HG02884 (cell line): ENCODE results near the gene GDF9.
"Not testable (repeated sequence)": the region's sequence is repeated elsewhere in the genome, so short reads cannot be mapped to it uniquely, and the experiment has no call there.

Experiments used
- ATAC-seq: cut with Tn5 transposase; IDR thresholded peaks from one replicate; pipeline ENCODE4 v1.9.1; 2021; ENCODE audit warnings: mild to moderate bottlenecking, moderate library complexity; ENCODE audit not compliant: unreplicated experiment

GDF9 gene

GRCh38 chr5:132873119-132873929 lies 7.1 kb upstream of the GDF9 start, which contains the start of gene LEAP2:
LEAP2 (plus strand) TSS chr5:132873668; CDS start chr5:132873695, 27 bp downstream.
- ATAC-seq: no peak

GRCh38 chr5:132872788-132873118 lies 6.5 kb upstream of the GDF9 start:
- ATAC-seq: no peak

GRCh38 chr5:132871459-132872284 lies 5.4 kb upstream of the GDF9 start:
- ATAC-seq: no peak

GRCh38 chr5:132870801-132871200 lies 4.5 kb upstream of the GDF9 start:
- ATAC-seq: no peak

GRCh38 chr5:132868754-132869153 lies 2.5 kb upstream of the GDF9 start:
- ATAC-seq: no peak

GRCh38 chr5:132867046-132867451 lies 780 bp upstream of the GDF9 start:
- ATAC-seq: no peak

GRCh38 chr5:132865668-132866341 lies 464 bp downstream of the GDF9 start:
- no peak for ATAC-seq

- ATAC-seq: no peak
Observed at GRCh38 chr5:132860742-132861141, 5.5 kb downstream of the GDF9 start.

GRCh38 chr5:132859889-132860437 lies 6.3 kb downstream of the GDF9 start:
- no peak for ATAC-seq

GRCh38 chr5:132856011-132856410 lies 10.3 kb downstream of the GDF9 start:
- no peak for ATAC-seq

GRCh38 chr5:132854992-132855391 lies 11.3 kb downstream of the GDF9 start:
- not testable (repeated sequence) for ATAC-seq

- no peak for ATAC-seq
Observed at GRCh38 chr5:132854301-132854700, 12.0 kb downstream of the GDF9 start.

GRCh38 chr5:132853790-132854189 lies 12.5 kb downstream of the GDF9 start:
- no peak for ATAC-seq

GRCh38 chr5:132853323-132853722 lies 12.9 kb downstream of the GDF9 start:
- no peak for ATAC-seq

- no peak for ATAC-seq
Observed at GRCh38 chr5:132850066-132850465, 16.2 kb downstream of the GDF9 start.

- ATAC-seq: no peak
Observed at GRCh38 chr5:132849347-132849746, 16.9 kb downstream of the GDF9 start.

GRCh38 chr5:132848270-132848669 lies 18.0 kb downstream of the GDF9 start:
- ATAC-seq: no peak

- ATAC-seq: no peak
Observed at GRCh38 chr5:132841305-132841704, 25.0 kb downstream of the GDF9 start.

GRCh38 chr5:132840896-132841295 lies 25.4 kb downstream of the GDF9 start:
- no peak for ATAC-seq

GRCh38 chr5:132840313-132840712 lies 26.0 kb downstream of the GDF9 start:
- ATAC-seq: no peak
